Right cardiac atrium (tissue), 5 donors: ENCODE data around the gene RFC4. TPM values are rescaled to one million over a fixed set of nuclear protein-coding genes. Genes with fewer than 3 reads are reported as not detected.
A peak's percentile ranks its signal among the peaks of the same experiment; 100 is the strongest.
"Not testable (repeated sequence)": the region's sequence is repeated elsewhere in the genome, so short reads cannot be mapped to it uniquely, and the experiment has no call there.

Experiments used
- ATAC-seq, 2 donors: fragments of 200-7000 bp; cut with Tn5 transposase; one replicate each; pipeline versions ENCODE4 v1.8.0 to v1.9.1; 2020; ENCODE audit warnings: moderate library complexity in 2 of 2, mild to moderate bottlenecking in 1 of 2
- DNase-seq, 3 donors: peaks; one replicate each; pipeline ENCODE4 v3.0.0-alpha.2; 2020
- H3K27ac ChIP-seq: one replicate; pipeline ENCODE4 v1.5.1; 2013; ENCODE audit warnings: mild to moderate bottlenecking, low read length, control low read depth, moderate library complexity
- H3K27me3 ChIP-seq: one replicate; pipeline ENCODE4 v1.6.1; 2013; ENCODE audit not compliant: control insufficient read depth, insufficient read depth
- H3K4me1 ChIP-seq: one replicate; pipeline ENCODE4 v1.6.1; 2013; ENCODE audit warnings: low read length; ENCODE audit not compliant: control insufficient read depth, insufficient read depth
- H3K4me3 ChIP-seq: one replicate; pipeline ENCODE4 v1.5.1; 2013; ENCODE audit warnings: low read length, control low read depth
- H3K9me3 ChIP-seq: one replicate; pipeline ENCODE4 v1.6.1; 2013; ENCODE audit warnings: low read length; ENCODE audit not compliant: control insufficient read depth
- WGBS: extraction: QIAGEN DNeasy Blood & Tissue Kit; methylation state at CpG from one replicate; pipeline ENCODE4 v1.1.7; 2013; 5-methylcytosine and 5-hydroxymethylcytosine counted together
- intact Hi-C, 4 donors: fragments of 100-400 bp; cut with DNase I; formaldehyde crosslinking; loops; one replicate each; pipeline versions ENCODE4 v1.11.0 to v1.14.0; 2022 to 2023
- polyA plus RNA-seq: library from polyadenylated mRNA; stranded (reverse); fragments of 200-250 nt; gene quantifications from one replicate; pipeline ENCODE4 v1.2.3, GENCODE V29; 2013
- total RNA-seq, 4 donors: library from RNA; stranded (reverse); fragmentation: NEBNext Ultra II Directional; extraction: Animal tissue kit (Norgen Biotek cat#: 25700); gene quantifications; one replicate each; pipeline ENCODE4 v1.2.1, GENCODE V29; 2021
- donor health status: healthy with polysubstance abuse.
- donor health status: DM: no; HTN: yes; CAD: no.
- donor health status: DM: no; HTN: no; CAD: no.
- donor health status: DM: no; HTN: yes; CAD: no; lungs with severe emphysema.
- donor health status: DM: yes; HTN: yes; CAD: no.

RFC4 gene
- total and polyA plus RNA-seq, 5 donors = 7.2 to 13.6 (median 10.0) TPM

- intact Hi-C loops = no loop called here
- DNase-seq = peak; percentile 48 to 67 (median 61)
- H3K4me1 ChIP-seq = no peaks in the 10 kb centered on the region
- peak; percentile 32 to 42 for ATAC-seq
- H3K9me3 ChIP-seq = no peaks in the 10 kb centered on the region
- H3K27me3 ChIP-seq = no peaks in the 10 kb centered on the region
- no peak overlapping the region for H3K27ac ChIP-seq
- WGBS = 11% methylated on average over 23 of the region's 23 CpGs
- no peak overlapping the region for H3K4me3 ChIP-seq
Observed at GRCh38 chr3:186825294-186825821, 19.1 kb upstream of the RFC4 start.

GRCh38 chr3:186824430-186825139 lies 18.3 kb upstream of the RFC4 start:
- no peak for DNase-seq
- Histone ChIP-seq H3K4me3 (no peak overlapping the region), H3K27me3 (no peaks in the 10 kb centered on the region), H3K9me3 (no peaks in the 10 kb centered on the region), H3K4me1 (no peaks in the 10 kb centered on the region), H3K27ac (no peak overlapping the region)
- 43% methylated on average over 18 of the region's 18 CpGs for WGBS
- intact Hi-C loops = loop anchor here in 2 of 4 donors (5.0 kb wide), 1 partner anchor 207 kb away; no protein-coding TSS in a partner anchor
- ATAC-seq = no peak

- Histone ChIP-seq H3K4me1 (no peaks in the 10 kb centered on the region), H3K27ac (no peak overlapping the region), H3K27me3 (no peaks in the 10 kb centered on the region), H3K9me3 (no peaks in the 10 kb centered on the region), H3K4me3 (no peak overlapping the region)
- DNase-seq = no peak
- intact Hi-C loops = loop anchor here in 2 of 4 donors (5.0 kb wide), 1 partner anchor 206 kb away; no protein-coding TSS in a partner anchor
- WGBS = 79% methylated on average over 2 of the region's 2 CpGs
- no peak for ATAC-seq
Observed at GRCh38 chr3:186823386-186823785, 17.1 kb upstream of the RFC4 start.

- 65% methylated on average over 1 of the region's 1 CpG for WGBS
- not testable (repeated sequence) for ATAC-seq, H3K4me3 ChIP-seq, DNase-seq, H3K27me3 ChIP-seq, H3K9me3 ChIP-seq, H3K4me1 ChIP-seq, H3K27ac ChIP-seq
- intact Hi-C loops = loop anchor here in 2 of 4 donors (5.0 kb wide), 1 partner anchor 205 kb away; no protein-coding TSS in a partner anchor
Observed at GRCh38 chr3:186822388-186822759, 16.1 kb upstream of the RFC4 start.

- Histone ChIP-seq H3K27ac (no peak overlapping the region), H3K4me3 (no peak overlapping the region), H3K9me3 (no peaks in the 10 kb centered on the region), H3K4me1 (no peaks in the 10 kb centered on the region), H3K27me3 (no peaks in the 10 kb centered on the region)
- WGBS = 38% methylated on average over 11 of the region's 11 CpGs
- ATAC-seq (peak in 1 of 2 donors; percentile 23), DNase-seq (no peak)
- intact Hi-C loops = loop anchor here in 2 of 4 donors (5.0 kb wide), 1 partner anchor 204 kb away; no protein-coding TSS in a partner anchor
Observed at GRCh38 chr3:186821429-186822387, 15.4 kb upstream of the RFC4 start.

GRCh38 chr3:186818956-186819355 lies 12.7 kb upstream of the RFC4 start:
- intact Hi-C loops = loop anchor here in 1 of 4 donors (10.0 kb wide), 1 partner anchor 204 kb away; the partner anchor contains the start of gene AHSG
- ATAC-seq (no peak), DNase-seq (no peak)
- Histone ChIP-seq H3K4me1 (no peaks in the 10 kb centered on the region), H3K9me3 (no peaks in the 10 kb centered on the region), H3K27ac (no peak overlapping the region), H3K4me3 (no peak overlapping the region), H3K27me3 (no peaks in the 10 kb centered on the region)
- WGBS = 83% methylated on average over 1 of the region's 1 CpG

GRCh38 chr3:186818516-186818915 lies 12.2 kb upstream of the RFC4 start:
- ATAC-seq (no peak), DNase-seq (no peak)
- no peak overlapping the region for H3K4me3 ChIP-seq
- no peaks in the 10 kb centered on the region for H3K9me3 ChIP-seq
- H3K27me3 ChIP-seq = no peaks in the 10 kb centered on the region
- 88% methylated on average over 5 of the region's 5 CpGs for WGBS
- intact Hi-C loops = loop anchor here in 1 of 4 donors (10.0 kb wide), 1 partner anchor 204 kb away; the partner anchor contains the start of gene AHSG
- no peaks in the 10 kb centered on the region for H3K4me1 ChIP-seq
- no peak overlapping the region for H3K27ac ChIP-seq

- WGBS = 90% methylated on average over 1 of the region's 1 CpG
- intact Hi-C loops = loop anchor here in 1 of 4 donors (10.0 kb wide), 1 partner anchor 201 kb away; the partner anchor contains the start of gene AHSG
Observed at GRCh38 chr3:186815435-186815834, 9.2 kb upstream of the RFC4 start.

GRCh38 chr3:186814100-186814499 lies 7.8 kb upstream of the RFC4 start:
- no peaks in the 10 kb centered on the region for H3K9me3 ChIP-seq
- 72% methylated on average over 4 of the region's 4 CpGs for WGBS
- DNase-seq (no peak), ATAC-seq (no peak)
- H3K27me3 ChIP-seq = no peaks in the 10 kb centered on the region
- H3K4me1 ChIP-seq = no peaks in the 10 kb centered on the region
- no peak overlapping the region for H3K27ac ChIP-seq
- H3K4me3 ChIP-seq = no peak overlapping the region
- intact Hi-C loops = loop anchor here in 1 of 4 donors (10.0 kb wide), 1 partner anchor 199 kb away; the partner anchor contains the start of gene AHSG

More at GRCh38 chr3:186815435-186815834, 9.2 kb upstream of the RFC4 start:
- DNase-seq (no peak), ATAC-seq (no peak)
- no peaks in the 10 kb centered on the region for H3K9me3 ChIP-seq
- no peak overlapping the region for H3K4me3 ChIP-seq
- H3K4me1 ChIP-seq = no peaks in the 10 kb centered on the region
- H3K27me3 ChIP-seq = no peaks in the 10 kb centered on the region
- no peak overlapping the region for H3K27ac ChIP-seq

- intact Hi-C loops = loop anchor here in 1 of 4 donors (10.0 kb wide), 1 partner anchor 197 kb away; the partner anchor contains the start of gene AHSG
- H3K27me3 ChIP-seq, H3K4me3 ChIP-seq, ATAC-seq, DNase-seq, H3K27ac ChIP-seq, H3K9me3 ChIP-seq, H3K4me1 ChIP-seq: not testable (repeated sequence)
- WGBS = 92% methylated on average over 18 of the region's 29 CpGs
Observed at GRCh38 chr3:186811313-186811712, 5.0 kb upstream of the RFC4 start.
